RWPE1 (cell line): ENCODE measurements around the gene PCDHGA1.

Source experiments
- CTCF ChIA-PET: fragments of 350-600 bp; sonication (Branson Sonifier 250); formaldehyde crosslinking; extraction: SDS; loops from one replicate; lab custom pipeline; 2021; lab: Yijun Ruan, JAX
- POLR2A ChIA-PET: fragments of 400-600 bp; formaldehyde crosslinking; extraction: SDS; loops from one replicate; lab custom pipeline; 2020; ENCODE audit warnings: antibody characterized with exemption; ENCODE audit not compliant: low non-redundant PET; lab: Yijun Ruan, JAX
- DNase-seq: peaks from one replicate; pipeline ENCODE4 v3.0.0; 2012; ENCODE audit warnings: low spot score
- H3K27ac ChIP-seq: fragments of 450-650 bp; 2 replicates; pipeline ENCODE4 v1.5.1; 2017
- CTCF ChIP-seq: fragments of 450-650 bp; conservative IDR thresholded peaks from 2 replicates; pipeline ENCODE4 v1.5.1; 2017; ENCODE audit warnings: low read depth, mild to moderate bottlenecking

Gene PCDHGA1

GRCh38 chr5:141484310-141484640 lies 154.0 kb downstream of the PCDHGA1 start:
- no peak overlapping the region for H3K27ac ChIP-seq
- CTCF ChIA-PET, result interaction anchor here (1.7 kb wide), 1 partner anchor 29 kb away, joined by 5 read pairs; no protein-coding TSS in a partner anchor
- DNase-seq, result no peak
- POLR2A ChIA-PET, result interaction anchor here (1.0 kb wide), 1 partner anchor 37 kb away, joined by 3 read pairs; no protein-coding TSS in a partner anchor
- TF ChIP-seq CTCF, result no peak

GRCh38 chr5:141484641-141485311 lies 154.5 kb downstream of the PCDHGA1 start, which contains the start of gene PCDHGC4:
Gene PCDHGC4 (plus strand): TSS chr5:141485030. CDS start chr5:141485174, 144 bp downstream.
- H3K27ac ChIP-seq, result no peak within 1 kb of the TSS
- DNase-seq, result no peak
- no peak for TF ChIP-seq CTCF
- ChIA-PET POLR2A (no interaction called here), CTCF (interaction anchor here (0.7 to 1.7 kb wide), 3 partner anchors 29 to 146 kb away, joined by 3 to 6 read pairs (median 5); partner anchors contain the start of gene PCDHGA2)

- H3K27ac ChIP-seq, result no peak overlapping the region
- POLR2A ChIA-PET, result no interaction called here
- no peak for TF ChIP-seq CTCF
- DNase-seq, result no peak
- CTCF ChIA-PET, result interaction anchor here (0.5 to 1.8 kb wide), 5 partner anchors 7 to 147 kb away, joined by 3 to 6 read pairs (median 3); partner anchors contain the start of gene PCDHGA2
These were observed 155.2 kb downstream of the PCDHGA1 start for GRCh38 chr5:141485321-141486055.

GRCh38 chr5:141486091-141486490 lies 155.8 kb downstream of the PCDHGA1 start:
- ChIA-PET POLR2A (no interaction called here), CTCF (interaction anchor here (0.5 to 1.8 kb wide), 3 partner anchors 8 to 48 kb away, joined by 3 to 6 read pairs (median 3); no protein-coding TSS in a partner anchor)

GRCh38 chr5:141487131-141487530 lies 156.8 kb downstream of the PCDHGA1 start:
- no peak overlapping the region for H3K27ac ChIP-seq
- no peak for TF ChIP-seq CTCF
- ChIA-PET CTCF (interaction anchor here (0.6 to 1.8 kb wide), 4 partner anchors 9 to 290 kb away, joined by 4 to 6 read pairs (median 4); no protein-coding TSS in a partner anchor), POLR2A (interaction anchor here (0.7 kb wide), 1 partner anchor 34 kb away, joined by 3 read pairs; no protein-coding TSS in a partner anchor)
- DNase-seq, result no peak

More at GRCh38 chr5:141486091-141486490, 155.8 kb downstream of the PCDHGA1 start:
- no peak for DNase-seq
- no peak overlapping the region for H3K27ac ChIP-seq
- TF ChIP-seq CTCF, result no peak
